Transverse colon (tissue), 4 donors: ENCODE measurements around the gene XYLT1. TPM values are rescaled to one million over a fixed set of nuclear protein-coding genes. Genes with fewer than 3 reads are reported as not detected.
A peak's percentile ranks its signal among the peaks of the same experiment; 100 is the strongest.

Experiments
- DNase-seq: peaks from one replicate; pipeline ENCODE4 v3.0.0-alpha.2; 2019
- H3K27ac ChIP-seq, 4 donors: fragments of 200-600 bp; sonication (generic); 2 replicates each; pipeline ENCODE4 v1.5.1; 2016 to 2018; ENCODE audit warnings: inconsistent platforms in 4 of 4
- H3K27me3 ChIP-seq: fragments of 200-600 bp; sonication (generic); 2 replicates; pipeline ENCODE4 v1.5.1; 2017; ENCODE audit warnings: inconsistent platforms
- H3K36me3 ChIP-seq, 4 donors: fragments of 200-600 bp; sonication (generic); 2 replicates each; pipeline ENCODE4 v1.5.1; 2017 to 2019; ENCODE audit warnings: inconsistent platforms in 4 of 4
- H3K4me1 ChIP-seq, 4 donors: fragments of 200-600 bp; sonication (generic); 2 replicates each; pipeline ENCODE4 v1.5.1; 2017 to 2020; ENCODE audit warnings: inconsistent platforms in 4 of 4
- H3K4me3 ChIP-seq, 4 donors: fragments of 200-600 bp; sonication (generic); 1 replicate in 1 of 4; 2 replicates in 3 of 4; pipeline versions ENCODE4 v1.5.1 to v1.6.1; 2017 to 2019; ENCODE audit warnings: inconsistent platforms in 4 of 4
- H3K9me3 ChIP-seq, 2 donors: fragments of 200-600 bp; sonication (generic); 2 replicates each; pipeline ENCODE4 v1.5.1; 2017 to 2019; ENCODE audit warnings: inconsistent platforms in 2 of 2
- EP300 ChIP-seq: sonication (generic); formaldehyde crosslinking; IDR thresholded peaks from one replicate; pipeline ENCODE4 v1.6.1; 2017; ENCODE audit warnings: antibody characterized with exemption, low read depth
- POLR2A ChIP-seq: fragments of 450-650 bp; IDR thresholded peaks from one replicate; pipeline ENCODE4 v1.6.1; 2016; ENCODE audit warnings: antibody characterized with exemption, mild to moderate bottlenecking, moderate library complexity
- POLR2AphosphoS5 ChIP-seq, 3 donors: sonication (generic); formaldehyde crosslinking; IDR thresholded peaks; one replicate each; pipeline ENCODE4 v1.6.1; 2016; ENCODE audit warnings: antibody characterized with exemption in 3 of 3
- WGBS, 2 donors: methylation state at CpG; one replicate each; pipeline ENCODE4 v1.1.5; 2018; ENCODE audit warnings: low coverage in 1 of 2; 5-methylcytosine and 5-hydroxymethylcytosine counted together
- in situ Hi-C, 4 donors: fragments of 200-750 bp; cut with MboI; loops; one replicate each; pipeline versions ENCODE4 v1.15.0 to v1.15.1; 2017; ENCODE audit warnings: low sequenced_read_pairs in 3 of 4, low pct_ligation_motif_present in 1 of 4, low pct_unique_long_range_greater_than_20kb in 1 of 4
- intact Hi-C: fragments of 100-400 bp; cut with DNase I; formaldehyde crosslinking; loops from one replicate; pipeline ENCODE4 v1.15.1; 2023; ENCODE audit warnings: low total_unique reads
- total RNA-seq, 4 donors: library from RNA; depleted of rRNA; stranded (reverse); fragments of >200 nt; gene quantifications; one replicate each; pipeline ENCODE4 v1.1.0, GENCODE V29; 2016
- TF ChIP-seq, protein P1 (sequence below), 5 experiments: fragments of 200-600 bp in 3 of 5; fragments of 450-650 bp in 2 of 5; sonication (generic) in 3 of 5; IDR thresholded peaks; 1 replicate in 2 of 5; 2 replicates in 3 of 5; pipeline ENCODE4 v1.5.1; 2016 to 2017; ENCODE audit warnings: antibody characterized with exemption in 5 of 5, inconsistent platforms in 3 of 5, mild to moderate bottlenecking in 2 of 5, moderate library complexity in 1 of 5

XYLT1 gene
- total RNA-seq, 4 donors from 2014 or later = 22.3 to 44.6 (median 39.4) TPM

DNA sequence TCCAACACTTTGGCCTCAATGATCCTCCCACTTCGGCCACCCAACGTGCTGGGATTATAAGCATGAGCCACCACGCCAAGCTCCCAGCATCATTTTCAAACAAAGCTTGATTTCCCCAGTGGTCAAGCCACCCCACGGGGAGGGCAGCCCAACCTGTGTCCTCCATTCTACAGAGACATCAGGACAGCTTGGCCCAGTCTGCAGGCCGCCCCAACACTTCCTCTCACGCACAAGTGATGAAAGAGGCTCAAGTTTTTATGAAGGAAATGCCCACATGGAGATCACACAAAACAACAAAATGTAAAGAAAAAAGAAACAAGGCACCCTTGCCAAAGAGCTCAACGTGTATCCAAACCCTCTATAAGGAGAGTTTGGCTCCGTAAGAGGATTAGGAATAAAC is 112.4 kb downstream of the XYLT1 start:
- H3K27me3 ChIP-seq = no peaks in the 10 kb centered on the region
- DNase-seq = no peak
- no peak for TF ChIP-seq POLR2AphosphoS5 (IDR thresholded peaks at IDR 0.05)
- TF ChIP-seq, protein P1, sequence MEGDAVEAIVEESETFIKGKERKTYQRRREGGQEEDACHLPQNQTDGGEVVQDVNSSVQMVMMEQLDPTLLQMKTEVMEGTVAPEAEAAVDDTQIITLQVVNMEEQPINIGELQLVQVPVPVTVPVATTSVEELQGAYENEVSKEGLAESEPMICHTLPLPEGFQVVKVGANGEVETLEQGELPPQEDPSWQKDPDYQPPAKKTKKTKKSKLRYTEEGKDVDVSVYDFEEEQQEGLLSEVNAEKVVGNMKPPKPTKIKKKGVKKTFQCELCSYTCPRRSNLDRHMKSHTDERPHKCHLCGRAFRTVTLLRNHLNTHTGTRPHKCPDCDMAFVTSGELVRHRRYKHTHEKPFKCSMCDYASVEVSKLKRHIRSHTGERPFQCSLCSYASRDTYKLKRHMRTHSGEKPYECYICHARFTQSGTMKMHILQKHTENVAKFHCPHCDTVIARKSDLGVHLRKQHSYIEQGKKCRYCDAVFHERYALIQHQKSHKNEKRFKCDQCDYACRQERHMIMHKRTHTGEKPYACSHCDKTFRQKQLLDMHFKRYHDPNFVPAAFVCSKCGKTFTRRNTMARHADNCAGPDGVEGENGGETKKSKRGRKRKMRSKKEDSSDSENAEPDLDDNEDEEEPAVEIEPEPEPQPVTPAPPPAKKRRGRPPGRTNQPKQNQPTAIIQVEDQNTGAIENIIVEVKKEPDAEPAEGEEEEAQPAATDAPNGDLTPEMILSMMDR (IDR thresholded peaks at IDR 0.05) = no peak
- no peak for TF ChIP-seq EP300
- intact Hi-C loops (no loop called here), in situ Hi-C loops (no loop called here)
- H3K27ac ChIP-seq = no peak overlapping the region
- no peaks in the 10 kb centered on the region for H3K9me3 ChIP-seq
- H3K4me3 ChIP-seq = no peak overlapping the region
- H3K4me1 ChIP-seq = peaks cover 4 to 54% (median 9%) of the 10 kb centered on the region in 4 donors
- no peaks in the 10 kb centered on the region for H3K36me3 ChIP-seq
- WGBS, 2 donors = 83 to 85% methylated on average over 2 to 8 of the region's 8 CpGs

DNA sequence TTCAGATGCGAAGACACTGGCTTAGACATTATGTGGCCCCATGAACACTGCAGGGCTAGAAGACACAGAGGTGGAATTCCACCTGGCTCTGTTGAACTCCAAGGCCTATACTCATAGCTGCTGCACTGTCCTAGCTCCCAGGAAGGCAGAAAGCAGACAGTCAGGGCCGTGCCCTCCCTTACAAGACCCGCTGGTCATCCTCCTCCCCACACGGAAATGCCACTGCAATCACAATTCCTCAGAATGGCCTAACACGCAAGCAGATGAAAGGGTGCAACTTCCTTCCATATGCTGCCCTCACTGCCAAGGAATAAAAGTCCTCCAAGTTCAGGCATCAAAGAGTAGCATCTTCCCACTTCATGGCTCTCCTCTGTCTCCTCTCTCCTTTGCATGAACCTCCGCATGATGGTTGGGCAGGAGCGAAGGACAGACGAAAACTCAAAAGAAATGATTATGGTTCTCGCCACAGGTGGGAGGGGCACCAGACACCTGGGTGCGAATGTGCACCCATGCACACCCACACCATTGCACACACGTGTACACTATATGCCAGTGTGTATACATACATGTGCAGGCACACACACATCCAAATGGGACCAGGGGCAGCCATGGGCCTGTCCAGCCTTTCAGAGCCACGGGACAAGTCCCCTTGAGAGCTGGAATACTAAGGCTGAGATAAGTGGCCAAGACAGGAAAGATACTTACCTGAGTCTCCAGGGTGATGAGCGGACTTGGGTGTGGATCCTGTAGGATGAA is 113.3 kb downstream of the XYLT1 start:
- intact Hi-C loops = no loop called here
- Histone ChIP-seq H3K4me3 (no peak overlapping the region), H3K36me3 (no peaks in the 10 kb centered on the region), H3K27ac (peak overlapping the region in 3 of 4 donors; percentile 54 to 72 (median 71)), H3K4me1 (peaks cover 2 to 45% (median 9%) of the 10 kb centered on the region in 4 donors), H3K27me3 (no peaks in the 10 kb centered on the region), H3K9me3 (no peaks in the 10 kb centered on the region)
- TF ChIP-seq POLR2AphosphoS5 (IDR thresholded peaks at IDR 0.05) (no peak), EP300 (no peak), POLR2A (no peak)
- in situ Hi-C loops = no loop called here
- 81 to 89% methylated on average over 8 to 13 of the region's 13 CpGs for WGBS, 2 donors
- no peak for DNase-seq

DNA sequence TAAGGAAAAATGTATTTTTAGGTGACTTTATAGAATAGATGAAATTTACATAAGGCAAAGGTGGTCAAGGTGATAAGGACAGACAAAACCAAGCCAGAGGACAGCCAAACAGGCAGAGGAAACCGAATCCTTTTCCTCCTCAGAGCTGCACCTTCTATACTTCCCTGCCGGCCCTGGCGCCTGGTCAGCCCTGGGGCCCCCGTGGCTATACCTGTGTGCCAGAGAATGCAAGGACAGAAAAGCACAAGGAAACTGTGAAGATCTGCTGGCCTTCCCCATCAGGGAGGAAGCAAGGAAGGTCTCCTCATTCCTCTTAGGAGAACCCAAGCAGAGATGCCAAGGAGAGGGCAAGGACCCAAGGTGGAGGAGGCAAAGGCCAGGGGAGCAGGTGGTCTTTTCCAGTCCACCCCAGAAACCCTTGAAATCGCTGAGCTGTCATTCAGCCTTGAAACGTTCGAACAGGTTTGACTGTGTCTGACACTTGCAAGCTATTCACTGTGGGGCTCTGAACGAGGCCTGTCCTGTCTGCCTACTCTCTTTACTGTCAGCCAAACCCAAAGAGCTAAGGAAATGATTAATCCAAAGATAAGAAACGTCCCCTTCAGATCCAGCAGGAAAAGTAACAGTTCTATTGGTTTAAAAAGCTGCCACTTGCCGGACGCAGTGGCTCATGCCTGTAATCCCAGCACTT is 114.4 kb downstream of the XYLT1 start:
- no peaks in the 10 kb centered on the region for H3K27me3 ChIP-seq
- no peak overlapping the region for H3K4me3 ChIP-seq
- in situ Hi-C loops = no loop called here
- peaks cover 4 to 44% (median 11%) of the 10 kb centered on the region in 4 donors for H3K4me1 ChIP-seq
- whole genome bisulfite sequencing, 2 donors = 50% methylated on average over 11 of the region's 11 CpGs; no CpG with 5 or more reads in 1 of the 2 donors
- H3K9me3 ChIP-seq = no peaks in the 10 kb centered on the region
- DNase-seq = peak; percentile 52
- TF ChIP-seq EP300 (no peak), POLR2A (no peak), POLR2AphosphoS5 (IDR thresholded peaks at IDR 0.05) (no peak)
- TF ChIP-seq, protein P1 (IDR thresholded peaks at IDR 0.05) = no peak
- no peaks in the 10 kb centered on the region for H3K36me3 ChIP-seq
- peak overlapping the region; percentile 54 to 72 (median 68) for H3K27ac ChIP-seq
- intact Hi-C loops = no loop called here

DNA sequence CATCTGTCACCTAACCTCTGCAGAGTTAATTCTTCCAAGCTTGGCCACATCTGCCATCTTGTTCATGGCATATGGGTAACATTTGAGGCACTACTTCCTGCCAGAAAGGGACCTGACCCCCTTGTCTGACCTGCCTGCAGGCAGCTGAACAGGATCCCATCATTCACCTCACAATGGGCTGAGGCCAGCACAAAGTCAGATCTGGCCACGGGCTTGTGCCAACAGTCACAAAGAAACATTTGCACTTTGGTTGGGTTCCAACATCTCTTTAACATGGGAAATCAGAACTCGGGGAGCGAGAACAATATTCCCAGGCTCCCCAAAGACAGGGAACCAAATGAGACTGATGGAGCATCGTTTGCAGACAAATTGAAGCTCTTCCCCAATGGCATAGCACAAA is 116.1 kb downstream of the XYLT1 start:
- H3K9me3 ChIP-seq = no peaks in the 10 kb centered on the region
- no peak overlapping the region for H3K4me3 ChIP-seq
- H3K27me3 ChIP-seq = no peaks in the 10 kb centered on the region
- no peak for TF ChIP-seq EP300
- no peak for TF ChIP-seq POLR2A
- TF ChIP-seq, protein P1 (IDR thresholded peaks at IDR 0.05) = no peak
- TF ChIP-seq POLR2AphosphoS5 (IDR thresholded peaks at IDR 0.05) = no peak
- WGBS, 2 donors = 83% methylated on average over 4 of the region's 4 CpGs; no CpG with 5 or more reads in 1 of the 2 donors
- peaks cover 6 to 46% (median 12%) of the 10 kb centered on the region in 4 donors for H3K4me1 ChIP-seq
- H3K36me3 ChIP-seq = no peaks in the 10 kb centered on the region
- intact Hi-C loops (no loop called here), in situ Hi-C loops (no loop called here)
- H3K27ac ChIP-seq = no peak overlapping the region
- no peak for DNase-seq
